HCT116 (cell line): ENCODE data around the gene TENM4.

ENCODE experiments used
- CTCF ChIP-seq, 3 experiments: fragments of 200-600 bp in 1 of 3; sonication (generic) in 1 of 3; IDR thresholded peaks in 2 of 3; conservative IDR thresholded peaks in 1 of 3; 2 replicates each; pipeline ENCODE4 v1.5.1; 2012 to 2017; ENCODE audit warnings: low read depth in 2 of 3, low read length in 2 of 3, antibody characterized with exemption in 1 of 3, borderline replicate concordance in 1 of 3, control low read depth in 1 of 3, mild to moderate bottlenecking in 1 of 3, mixed read lengths in 1 of 3, mixed run types in 1 of 3, moderate library complexity in 1 of 3; ENCODE audit not compliant: insufficient read depth in 1 of 3
- EGR1 ChIP-seq: IDR thresholded peaks from 2 replicates; pipeline ENCODE4 v1.6.1; 2012; ENCODE audit warnings: low read depth
- EZH2 ChIP-seq: fragments of 200-600 bp; sonication (generic); IDR thresholded peaks from 2 replicates; pipeline ENCODE4 v1.6.1; 2017; ENCODE audit warnings: antibody characterized with exemption, mixed run types
- POLR2A ChIP-seq: IDR thresholded peaks from 2 replicates; pipeline ENCODE4 v1.7.0; 2011; ENCODE audit warnings: borderline replicate concordance; ENCODE audit not compliant: insufficient read depth, insufficient read length; ENCODE audit errors: extremely low read depth

- no peak for TF ChIP-seq EZH2
- no peak for TF ChIP-seq POLR2A
- no peak for TF ChIP-seq EGR1
- no peak for TF ChIP-seq CTCF (IDR thresholded peaks at IDR 0.05 in 2 of 3, conservative IDR thresholded peaks at IDR 0.05 in 1 of 3; ENCODE audit: borderline replicate concordance in 1 of 3, insufficient read depth in 1 of 3, low read depth in 2 of 3, low read length in 2 of 3)
Measured at GRCh38 chr11:79033833-79034232, 407.0 kb downstream of the TENM4 start.
